K562 (cell line): ENCODE results near the gene PCDH9. TPM values are rescaled to one million over a fixed set of nuclear protein-coding genes. Genes with fewer than 3 reads are reported as not detected.

Experiments used
- ATAC-seq: fragments of 200-7000 bp; cut with Tn5 transposase; 3 replicates; pipeline ENCODE4 v1.9.1; 2020; ENCODE audit warnings: moderate library complexity
- BruUV-seq: library from RNA; stranded (reverse); fragments of 400-500 nt; replicated peaks from 2 replicates; lab custom pipeline; 2021; lab: Mats Ljungman, UMichigan
- CTCF ChIA-PET: fragments of 300-600 bp; formaldehyde crosslinking; extraction: SDS; loops from one replicate; lab custom pipeline; 2021; ENCODE audit warnings: low intra/inter-chr PET ratio; lab: Yijun Ruan, JAX
- POLR2A ChIA-PET: fragments of 300-600, 350-650 bp; sonication (Branson Sonifier 250); formaldehyde crosslinking; extraction: SDS; loops from one replicate; lab custom pipeline; 2021; ENCODE audit warnings: antibody characterized with exemption, inconsistent platforms; lab: Yijun Ruan, JAX
- DNase-seq, 4 experiments: peaks; one replicate each; pipeline versions ENCODE4 v3.0.0 to v3.0.0-alpha.2; 2011 to 2018; ENCODE audit warnings: low spot score in 3 of 4, mixed read lengths in 3 of 4; ENCODE audit errors: extremely low read depth in 1 of 4
- FAIRE-seq: peaks from 2 replicates; lab custom pipeline; 2011; peaks lifted over from hg19 to GRCh38; lab: Jason Lieb, UNC
- H2AFZ ChIP-seq: 2 replicates; pipeline ENCODE4 v1.6.0; 2011; ENCODE audit warnings: low read depth, low read length, control low read depth, inconsistent platforms
- H3K27ac ChIP-seq: fragments of 200-600 bp; 3 replicates; pipeline ENCODE4 v1.8.0; 2011; ENCODE audit warnings: low read depth, mild to moderate bottlenecking, control low read depth, inconsistent platforms, low read length, moderate library complexity, mixed read lengths; ENCODE audit errors: extremely low read depth
- H3K27me3 ChIP-seq, 2 experiments: fragments of 300-600 bp in 1 of 2; 2 replicates in 1 of 2; 3 replicates in 1 of 2; pipeline versions ENCODE4 v1.6.0 to v1.8.0; 2011; ENCODE audit warnings: inconsistent platforms in 2 of 2, low read length in 2 of 2, mild to moderate bottlenecking in 1 of 2, mixed read lengths in 1 of 2, moderate library complexity in 1 of 2; ENCODE audit not compliant: control insufficient read depth in 2 of 2, insufficient read depth in 2 of 2
- H3K36me3 ChIP-seq: fragments of 300-600 bp; 3 replicates; pipeline ENCODE4 v1.8.0; 2011; ENCODE audit warnings: mild to moderate bottlenecking, low read length, inconsistent platforms; ENCODE audit not compliant: control insufficient read depth, insufficient read depth
- H3K4me1 ChIP-seq, 2 experiments: fragments of 200-600 bp in 1 of 2; replicated peaks in 1 of 2; 2 replicates in 1 of 2; 3 replicates in 1 of 2; pipeline versions ENCODE4 v1.5.1 to v1.8.0; 2011; ENCODE audit warnings: inconsistent platforms in 2 of 2, low read length in 2 of 2, mild to moderate bottlenecking in 1 of 2, mixed read lengths in 1 of 2, moderate library complexity in 1 of 2; ENCODE audit not compliant: control insufficient read depth in 2 of 2, insufficient read depth in 2 of 2
- H3K4me2 ChIP-seq: 2 replicates; pipeline ENCODE4 v1.6.1; 2011; ENCODE audit warnings: low read length, control low read depth, inconsistent platforms, mixed read lengths; ENCODE audit not compliant: insufficient read depth
- H3K4me3 ChIP-seq: fragments of 200-600 bp; sonication (generic), shearing (Covaris generic); 2 replicates; pipeline ENCODE4 v1.5.1; 2016; ENCODE audit warnings: control low read depth, inconsistent platforms
- H3K79me2 ChIP-seq: fragments of 200-600 bp; 3 replicates; pipeline ENCODE4 v1.8.0; 2011; ENCODE audit warnings: low read length, inconsistent platforms; ENCODE audit not compliant: control insufficient read depth, insufficient read depth
- H3K9ac ChIP-seq, 2 experiments: 2 replicates each; pipeline versions ENCODE4 v1.6.0 to v1.6.1; 2011; ENCODE audit warnings: low read depth in 2 of 2, low read length in 2 of 2, control low read depth in 1 of 2, inconsistent platforms in 1 of 2, mild to moderate bottlenecking in 1 of 2, mixed read lengths in 1 of 2; ENCODE audit not compliant: insufficient read depth in 1 of 2
- H3K9me1 ChIP-seq: one replicate; pipeline ENCODE4 v1.6.0; 2011; ENCODE audit warnings: inconsistent platforms, mild to moderate bottlenecking, low read length, moderate library complexity; ENCODE audit not compliant: control insufficient read depth, insufficient read depth
- H3K9me3 ChIP-seq: replicated peaks from 2 replicates; pipeline ENCODE4 v1.5.1; 2011; ENCODE audit warnings: low read depth, low read length, inconsistent platforms; ENCODE audit not compliant: control insufficient read depth, insufficient read depth
- H4K20me1 ChIP-seq: replicated peaks from 2 replicates; pipeline ENCODE4 v1.6.1; 2011; ENCODE audit warnings: low read length, inconsistent platforms, mixed read lengths; ENCODE audit not compliant: control insufficient read depth, insufficient read depth
- DPF2 ChIP-seq: fragments of 450-650 bp; IDR thresholded peaks from 2 replicates; pipeline ENCODE4 v1.6.1; 2016
- HNRNPK ChIP-seq: fragments of 200-400 bp; formaldehyde crosslinking; IDR thresholded peaks from one replicate; pipeline ENCODE4 v1.6.1; 2018; ENCODE audit warnings: mild to moderate bottlenecking, low read depth, low read length; ENCODE audit not compliant: poor library complexity, severe bottlenecking
- NUFIP1 ChIP-seq: fragments of 450-650 bp; IDR thresholded peaks from 2 replicates; pipeline ENCODE4 v1.6.1; 2018; ENCODE audit not compliant: partially characterized antibody
- SRSF1 ChIP-seq: fragments of 200-400 bp; formaldehyde crosslinking; IDR thresholded peaks from 2 replicates; pipeline ENCODE4 v1.6.1; 2017; ENCODE audit warnings: mild to moderate bottlenecking, low read depth, low read length, moderate library complexity
- WGBS: fragments of 100-300 bp; shearing (Covaris generic); methylation state at CpG from one replicate; pipeline ENCODE4 v1.1.6; 2016; ENCODE audit warnings: low coverage, mixed read lengths; ENCODE audit not compliant: insufficient coverage; ENCODE audit errors: missing lambda C conversion rate; 5-methylcytosine and 5-hydroxymethylcytosine counted together
- in situ Hi-C: fragments of 300-500 bp; cut with MboI; formaldehyde crosslinking; loops from 4 replicates; pipeline ENCODE4 v1.15.0; 2018; ENCODE audit warnings: inconsistent platforms, mixed read lengths
- intact Hi-C: fragments of 100-400 bp; cut with micrococcal nuclease; formaldehyde crosslinking; loops from 2 replicates; pipeline ENCODE4 v1.14.2; 2022
- polyA plus RNA-seq, 8 experiments: library from polyadenylated mRNA; depleted of rRNA in 4 of 8; stranded (reverse) in 5 of 8; unstranded in 3 of 8; fragments of >200 nt; fragmentation: Nextera tagmentation in 2 of 8; fragmentation: Illumina TruSeq in 1 of 8; extraction: Ambion mirVana in 2 of 8; extraction: Trizol in 1 of 8; gene quantifications; 2 replicates each; pipeline versions ENCODE4 v1.2.1 to v1.2.3, GENCODE V29; 2011 to 2014; ENCODE audit warnings: inconsistent platforms in 1 of 8, missing spikeins in 1 of 8
- total RNA-seq, 7 experiments: library from RNA; depleted of rRNA in 6 of 7; stranded (reverse); fragments of >200 nt in 6 of 7; fragmentation: Illumina TruSeq in 2 of 7; extraction: Trizol in 2 of 7; gene quantifications; 2 replicates each; pipeline versions ENCODE4 v1.2.1 to v1.2.3, GENCODE V29; 2011 to 2021; ENCODE audit warnings: low replicate concordance in 1 of 7

The PCDH9 gene
- total and polyA plus RNA-seq, 9 of the 15 experiments (the other 6 are each of a cell fraction or from before 2014, with no cell fraction given): 1.1 to 6.7 (median 4.9) TPM

GRCh38 chr13:67228916-67229315, 1.2 kb downstream of the PCDH9 start:
- intact Hi-C loops: loop anchor here (10.0 kb wide), 1 partner anchor 734 kb away; no protein-coding TSS in a partner anchor
- no peak overlapping the region for H3K4me3 ChIP-seq
- ChIA-PET CTCF (no interaction called here), POLR2A (no interaction called here)
- H4K20me1 ChIP-seq: no peaks in the 10 kb centered on the region
- ATAC-seq (no peak), FAIRE-seq (no peak), DNase-seq (no peak)
- no peaks in the 10 kb centered on the region for H3K9me1 ChIP-seq
- TF ChIP-seq NUFIP1 (no peak), DPF2 (no peak), SRSF1 (no peak)
- no peaks in the 10 kb centered on the region for H3K79me2 ChIP-seq
- in situ Hi-C loops: no loop called here
- no peak overlapping the region for H3K4me2 ChIP-seq
- H3K4me1 ChIP-seq: peaks cover 2 to 13% of the 10 kb centered on the region in 2 experiments; a peak in 3 of 5 replicates
- BruUV-seq: no TSS peak
- H2AFZ ChIP-seq: no peak overlapping the region
- H3K27ac ChIP-seq: no peak overlapping the region
- H3K27me3 ChIP-seq: no peaks in the 10 kb centered on the region
- no peak overlapping the region for H3K9ac ChIP-seq
- H3K9me3 ChIP-seq: no peaks in the 10 kb centered on the region
- 2% methylated on average over 6 of the region's 6 CpGs for WGBS
- no peaks in the 10 kb centered on the region for H3K36me3 ChIP-seq

GRCh38 chr13:67228031-67228430, 2.1 kb downstream of the PCDH9 start:
- Histone ChIP-seq H3K4me2 (no peak overlapping the region), H2AFZ (no peak overlapping the region), H3K79me2 (no peaks in the 10 kb centered on the region), H3K4me3 (no peak overlapping the region), H3K27ac (no peak overlapping the region), H3K9me1 (no peaks in the 10 kb centered on the region), H3K27me3 (no peaks in the 10 kb centered on the region), H3K4me1 (peaks cover 2 to 13% of the 10 kb centered on the region in 2 experiments; a peak in 3 of 5 replicates), H3K9ac (no peak overlapping the region), H3K36me3 (no peaks in the 10 kb centered on the region), H3K9me3 (no peaks in the 10 kb centered on the region), H4K20me1 (no peaks in the 10 kb centered on the region)
- WGBS: 26% methylated on average over 3 of the region's 3 CpGs
- BruUV-seq: no TSS peak
- CTCF ChIA-PET: no interaction called here
- DNase-seq: no peak
- in situ Hi-C loops (no loop called here), intact Hi-C loops (loop anchor here (10.0 kb wide), 1 partner anchor 733 kb away; no protein-coding TSS in a partner anchor)
- no peak for FAIRE-seq
- ATAC-seq: no peak
- TF ChIP-seq HNRNPK: no peak
- POLR2A ChIA-PET: no interaction called here
